HEK293T (cell line): ENCODE results near the gene MAML2.

ENCODE experiments used
- FOXK2 ChIP-seq: fragments of 450-650 bp; IDR thresholded peaks from 2 replicates; pipeline ENCODE4 v1.6.1; 2016; ENCODE audit warnings: mild to moderate bottlenecking
- FOXM1 ChIP-seq: fragments of 450-650 bp; IDR thresholded peaks from 2 replicates; pipeline ENCODE4 v1.6.1; 2017; ENCODE audit warnings: mild to moderate bottlenecking, borderline replicate concordance
- HDGF ChIP-seq: fragments of 450-650 bp; IDR thresholded peaks from 2 replicates; pipeline ENCODE4 v1.6.1; 2017; ENCODE audit warnings: antibody characterized with exemption, borderline replicate concordance
- SP1 ChIP-seq: fragments of 450-650 bp; IDR thresholded peaks from 2 replicates; pipeline ENCODE4 v1.6.1; 2017
- TARDBP ChIP-seq: fragments of 450-650 bp; IDR thresholded peaks from 2 replicates; pipeline ENCODE4 v1.6.1; 2016

- TF ChIP-seq FOXM1: no peak
- TF ChIP-seq FOXK2: no peak
- TF ChIP-seq SP1: no peak
- TF ChIP-seq HDGF: no peak
- no peak for TF ChIP-seq TARDBP
Observed at GRCh38 chr11:96043291-96043690, 299.7 kb downstream of the MAML2 start.
